ENCODE measurements around the gene GPA33. TPM values are rescaled to one million over a fixed set of nuclear protein-coding genes. Genes with fewer than 3 reads are reported as not detected.

The GPA33 gene
- total RNA-seq, 2 experiments from 2014 or later, result 0.65 to 0.71 TPM

DNA sequence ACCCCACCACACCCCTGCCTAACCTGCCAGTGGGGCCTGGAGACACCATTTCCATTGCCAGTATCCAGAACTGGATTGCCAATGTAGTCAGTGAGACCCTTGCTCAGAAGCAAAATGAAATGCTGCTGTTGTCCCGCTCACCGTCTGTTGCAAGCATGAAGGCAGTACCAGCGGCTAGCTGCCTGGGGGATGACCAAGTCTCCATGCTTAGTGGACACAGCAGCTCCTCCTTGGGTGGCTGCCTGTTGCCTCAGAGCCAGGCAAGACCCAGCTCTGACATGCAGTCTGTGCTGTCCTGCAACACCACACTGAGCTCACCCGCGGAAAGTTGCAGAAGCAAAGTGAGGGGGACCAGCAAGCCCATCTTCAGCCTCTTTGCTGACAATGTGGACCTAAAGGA lies 37.1 kb upstream of the GPA33 start:
- Mint-ChIP-seq H3K27ac (no peak overlapping the region), H3K36me3 (ENCODE audit: low read depth) (no peaks in the 10 kb centered on the region), H3K9me3 (no peaks in the 10 kb centered on the region), H3K4me1 (no peaks in the 10 kb centered on the region), H3K4me3 (no peak overlapping the region), H3K27me3 (peaks cover 31% of the 10 kb centered on the region)
- POLR2A ChIA-PET, result no interaction called here
- no peak for DNase-seq
- CTCF ChIA-PET, result interaction anchor here (1.2 to 1.3 kb wide), 2 partner anchors 60 to 134 kb away, joined by 3 to 5 read pairs; no protein-coding TSS in a partner anchor

DNA sequence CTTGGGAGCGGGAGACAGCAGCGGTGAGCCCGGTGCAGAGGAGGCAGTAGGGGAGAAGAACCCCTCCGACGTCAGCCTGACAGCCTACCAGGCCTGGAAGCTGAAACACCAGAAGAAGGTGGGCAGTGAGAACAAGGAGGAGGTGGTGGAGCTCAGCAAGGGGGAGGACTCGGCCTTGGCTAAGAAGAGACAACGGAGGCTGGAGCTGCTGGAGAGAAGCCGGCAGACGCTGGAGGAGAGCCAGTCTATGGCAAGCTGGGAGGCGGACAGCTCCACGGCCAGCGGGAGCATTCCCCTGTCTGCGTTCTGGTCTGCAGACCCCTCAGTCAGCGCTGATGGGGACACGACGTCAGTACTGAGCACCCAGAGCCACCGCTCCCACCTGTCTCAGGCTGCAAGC lies 36.6 kb upstream of the GPA33 start:
- DNase-seq, result no peak

DNA sequence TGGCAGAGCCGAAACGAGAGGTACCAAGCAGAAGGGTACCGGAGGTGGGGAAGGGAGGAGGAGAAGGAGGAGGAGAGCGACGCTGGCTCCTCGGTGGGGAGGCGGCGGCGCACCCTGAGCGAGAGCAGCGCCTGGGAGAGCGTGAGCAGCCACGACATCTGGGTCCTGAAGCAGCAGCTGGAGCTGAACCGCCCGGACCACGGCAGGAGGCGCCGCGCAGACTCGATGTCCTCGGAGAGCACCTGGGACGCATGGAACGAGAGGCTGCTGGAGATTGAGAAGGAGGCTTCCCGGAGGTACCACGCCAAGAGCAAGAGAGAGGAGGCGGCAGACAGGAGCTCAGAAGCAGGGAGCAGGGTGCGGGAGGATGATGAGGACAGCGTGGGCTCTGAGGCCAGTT lies 36.1 kb upstream of the GPA33 start:
- no peaks in the 10 kb centered on the region for H3K36me3 Mint-ChIP-seq (ENCODE audit: low read depth)
- DNase-seq, result no peak
- no peaks in the 10 kb centered on the region for H3K9me3 Mint-ChIP-seq
- ChIA-PET POLR2A (no interaction called here), CTCF (interaction anchor here (1.2 to 1.3 kb wide), 2 partner anchors 59 to 135 kb away, joined by 3 to 5 read pairs; no protein-coding TSS in a partner anchor)
- peaks cover under 1% of the 10 kb centered on the region for H3K4me1 Mint-ChIP-seq
- peaks cover 27% of the 10 kb centered on the region for H3K27me3 Mint-ChIP-seq
- no peak overlapping the region for H3K27ac Mint-ChIP-seq
- H3K4me3 Mint-ChIP-seq, result no peak overlapping the region

More for the DNA sequence above, 36.6 kb upstream of the GPA33 start:
- H3K9me3 Mint-ChIP-seq, result no peaks in the 10 kb centered on the region
- peaks cover 28% of the 10 kb centered on the region for H3K27me3 Mint-ChIP-seq
- POLR2A ChIA-PET, result no interaction called here
- no peaks in the 10 kb centered on the region for H3K36me3 Mint-ChIP-seq (ENCODE audit: low read depth)
- H3K4me3 Mint-ChIP-seq, result no peak overlapping the region
- H3K27ac Mint-ChIP-seq, result no peak overlapping the region
- CTCF ChIA-PET, result interaction anchor here (1.2 to 1.3 kb wide), 2 partner anchors 60 to 134 kb away, joined by 3 to 5 read pairs; no protein-coding TSS in a partner anchor
- H3K4me1 Mint-ChIP-seq, result no peaks in the 10 kb centered on the region

DNA sequence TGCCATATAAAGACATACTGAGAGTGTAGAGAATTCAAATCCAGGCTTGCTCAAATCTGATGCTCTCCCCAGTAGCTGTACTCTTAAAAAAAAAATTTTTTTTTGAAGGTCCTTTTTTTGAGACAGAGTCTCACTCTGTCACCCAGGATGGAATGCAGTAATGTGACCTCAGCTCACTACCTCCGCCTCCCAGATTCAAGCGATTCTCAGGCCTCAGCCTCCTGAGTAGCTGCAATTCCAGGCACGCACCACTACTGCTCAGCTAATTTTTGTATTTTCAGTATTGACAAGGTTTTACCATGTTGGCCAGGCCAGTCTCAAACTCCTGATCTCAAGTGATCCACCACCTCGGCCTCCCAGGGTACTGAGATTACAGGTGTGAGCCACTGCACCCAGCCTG lies 32.4 kb upstream of the GPA33 start:
- POLR2A ChIA-PET, result no interaction called here
- no peaks in the 10 kb centered on the region for H3K9me3 Mint-ChIP-seq
- no peak for DNase-seq
- H3K27me3 Mint-ChIP-seq, result peaks cover 10% of the 10 kb centered on the region
- no peak overlapping the region for H3K27ac Mint-ChIP-seq
- H3K4me1 Mint-ChIP-seq, result peaks cover 5% of the 10 kb centered on the region
- no peaks in the 10 kb centered on the region for H3K36me3 Mint-ChIP-seq (ENCODE audit: low read depth)
- CTCF ChIA-PET, result interaction anchor here (1.2 kb wide), 1 partner anchor 13 kb away, joined by 3 read pairs; no protein-coding TSS in a partner anchor
- H3K4me3 Mint-ChIP-seq, result no peak overlapping the region

DNA sequence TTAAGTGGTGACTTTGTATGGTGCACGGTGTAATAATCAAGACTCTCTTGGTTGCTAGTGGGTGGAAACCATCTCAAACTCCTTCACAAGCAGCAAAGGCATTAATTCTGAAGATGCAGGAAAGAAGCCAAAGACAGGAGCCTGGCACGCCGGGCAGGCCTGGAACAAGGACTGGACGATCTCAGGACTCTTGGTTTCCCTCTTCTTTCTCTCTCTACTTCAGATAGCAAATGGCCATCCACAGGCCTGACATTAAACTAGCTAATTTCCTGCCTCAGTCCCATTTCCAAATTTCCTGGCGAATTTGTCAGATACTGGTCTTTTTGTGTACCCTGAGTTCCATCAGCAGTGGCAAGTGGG lies 31.9 kb upstream of the GPA33 start:
- H3K4me1 Mint-ChIP-seq, result peaks cover 5% of the 10 kb centered on the region
- peaks cover 6% of the 10 kb centered on the region for H3K27me3 Mint-ChIP-seq
- no peak for DNase-seq
- no peaks in the 10 kb centered on the region for H3K36me3 Mint-ChIP-seq (ENCODE audit: low read depth)
- H3K9me3 Mint-ChIP-seq, result no peaks in the 10 kb centered on the region
- ChIA-PET CTCF (interaction anchor here (1.2 kb wide), 1 partner anchor 13 kb away, joined by 3 read pairs; no protein-coding TSS in a partner anchor), POLR2A (no interaction called here)
- peak overlapping the region; percentile 73 for H3K4me3 Mint-ChIP-seq
- no peak overlapping the region for H3K27ac Mint-ChIP-seq

DNA sequence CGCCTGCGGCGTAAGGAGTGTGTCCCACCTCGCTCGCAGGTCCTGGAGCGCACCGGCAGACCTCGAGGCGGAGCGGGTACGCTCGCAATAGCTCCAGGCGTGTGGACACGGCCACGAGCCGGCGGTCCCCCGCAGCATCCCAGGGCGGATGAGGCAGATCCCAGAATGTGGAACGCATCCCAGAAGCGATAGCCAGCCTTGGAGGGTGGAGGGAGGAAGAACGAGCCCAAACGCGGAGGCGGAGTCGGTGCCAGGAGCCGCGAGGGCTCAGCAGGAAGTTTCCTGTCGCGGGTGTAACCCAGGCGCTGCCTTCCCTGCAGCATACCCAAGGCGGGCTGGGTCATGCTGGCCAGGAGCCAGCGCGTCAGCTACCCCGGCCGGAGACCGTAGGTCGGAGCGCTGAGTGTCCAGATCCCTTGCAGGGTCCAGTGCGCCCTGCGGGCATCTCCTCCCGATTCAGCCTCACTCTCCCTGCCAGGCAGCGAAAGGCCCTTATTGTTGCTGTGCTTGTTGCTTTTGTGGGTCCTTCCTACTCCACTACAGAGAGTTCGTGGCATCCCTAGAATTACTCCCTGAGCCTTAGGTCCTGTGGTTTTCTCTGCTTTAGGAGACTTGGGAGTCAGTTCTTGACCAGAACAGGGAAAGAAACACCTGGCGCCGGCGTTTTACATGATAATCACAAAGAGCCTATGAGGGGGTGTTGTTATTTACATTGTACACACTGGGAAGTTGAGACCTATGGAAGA lies 31.4 kb upstream of the GPA33 start:
- peaks cover 5% of the 10 kb centered on the region for H3K4me1 Mint-ChIP-seq
- no peaks in the 10 kb centered on the region for H3K9me3 Mint-ChIP-seq
- H3K27ac Mint-ChIP-seq, result no peak overlapping the region

DNA sequence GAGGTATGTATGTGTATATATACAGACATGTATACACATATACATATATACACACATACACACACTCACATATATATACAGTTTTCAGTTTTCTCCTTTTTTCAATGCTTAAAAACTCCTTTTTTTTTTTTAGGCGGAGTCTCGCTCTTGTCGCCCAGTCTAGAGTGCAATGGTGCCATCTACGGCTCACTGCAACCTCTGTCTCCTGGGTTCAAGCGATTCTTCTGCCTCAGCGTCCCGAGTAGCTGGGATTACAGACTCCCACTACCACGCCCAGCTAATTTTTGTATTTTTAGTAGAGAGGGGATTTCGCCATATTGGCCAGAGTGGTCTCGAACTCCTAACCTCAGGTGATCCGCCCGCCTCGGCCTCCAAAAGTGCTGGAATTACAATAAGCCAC lies 30.7 kb upstream of the GPA33 start:
- POLR2A ChIA-PET, result no interaction called here

More for the DNA sequence above, 31.4 kb upstream of the GPA33 start:
- Mint-ChIP-seq H3K4me3 (peak overlapping the region; percentile 73), H3K27me3 (peaks cover 6% of the 10 kb centered on the region), H3K36me3 (ENCODE audit: low read depth) (no peaks in the 10 kb centered on the region)
- ChIA-PET POLR2A (no interaction called here), CTCF (interaction anchor here (1.0 to 1.2 kb wide), 3 partner anchors 14 to 62 kb away, joined by 3 read pairs; no protein-coding TSS in a partner anchor)
- DNase-seq, result peak; percentile 39

DNA sequence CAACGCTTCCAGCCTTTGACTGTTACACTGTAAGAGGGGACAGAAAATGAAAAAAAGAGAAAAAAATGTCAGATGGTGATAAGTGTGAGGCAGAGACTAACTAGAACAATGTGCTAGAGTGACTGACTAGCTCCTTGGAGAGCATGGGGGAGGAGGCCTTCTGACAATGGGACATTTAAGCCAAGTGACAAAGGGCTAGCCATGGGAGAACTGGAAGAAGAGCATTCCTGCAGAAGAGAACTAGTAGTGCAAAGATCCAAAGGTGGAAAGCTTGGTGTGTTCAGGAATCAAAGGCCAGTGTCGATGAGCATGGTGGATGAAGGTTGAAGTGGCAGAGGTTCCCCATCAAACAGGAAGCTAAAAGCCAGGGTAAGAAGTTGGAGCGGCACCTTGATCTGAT lies 29.5 kb upstream of the GPA33 start:
- POLR2A ChIA-PET, result no interaction called here
- Mint-ChIP-seq H3K4me1 (peaks cover 5% of the 10 kb centered on the region), H3K4me3 (no peak overlapping the region), H3K9me3 (no peaks in the 10 kb centered on the region), H3K27ac (no peak overlapping the region), H3K36me3 (ENCODE audit: low read depth) (no peaks in the 10 kb centered on the region), H3K27me3 (peaks cover 8% of the 10 kb centered on the region)
- CTCF ChIA-PET, result interaction anchor here (1.3 kb wide), 1 partner anchor 60 kb away, joined by 5 read pairs; no protein-coding TSS in a partner anchor
- DNase-seq, result no peak

More for the DNA sequence above, 30.7 kb upstream of the GPA33 start:
- H3K27ac Mint-ChIP-seq, result no peak overlapping the region
- DNase-seq, result no peak
- H3K27me3 Mint-ChIP-seq, result peaks cover 6% of the 10 kb centered on the region
- peak overlapping the region; percentile 73 for H3K4me3 Mint-ChIP-seq
- H3K36me3 Mint-ChIP-seq (ENCODE audit: low read depth), result no peaks in the 10 kb centered on the region
- peaks cover 5% of the 10 kb centered on the region for H3K4me1 Mint-ChIP-seq
- CTCF ChIA-PET, result interaction anchor here (1.0 to 1.2 kb wide), 2 partner anchors 57 to 61 kb away, joined by 3 read pairs; no protein-coding TSS in a partner anchor
- no peaks in the 10 kb centered on the region for H3K9me3 Mint-ChIP-seq

DNA sequence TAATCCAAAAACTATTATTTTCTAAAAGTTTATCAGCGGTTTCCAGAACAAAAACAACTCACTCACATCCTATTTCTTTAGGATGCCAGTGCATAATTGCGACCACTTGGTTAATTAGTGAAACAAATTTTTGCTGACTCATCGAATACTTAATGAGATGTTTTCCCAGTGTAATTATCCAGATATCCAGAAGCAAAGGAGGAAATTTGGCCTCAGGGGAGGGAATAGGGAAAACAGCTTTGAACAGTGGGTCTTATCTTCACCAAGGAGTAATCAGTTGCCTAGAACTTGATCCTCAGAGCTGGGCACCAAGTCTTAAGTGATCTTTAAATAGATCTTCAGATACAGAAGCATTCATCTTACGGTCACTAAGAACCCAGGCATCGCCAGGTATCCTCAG lies 28.0 kb upstream of the GPA33 start:
- H3K27me3 Mint-ChIP-seq, result peaks cover 15% of the 10 kb centered on the region
- no peaks in the 10 kb centered on the region for H3K36me3 Mint-ChIP-seq (ENCODE audit: low read depth)
- ChIA-PET CTCF (interaction anchor here (0.7 kb wide), 1 partner anchor 59 kb away, joined by 3 read pairs; no protein-coding TSS in a partner anchor), POLR2A (interaction anchor here (0.9 kb wide), 1 partner anchor 102 kb away, joined by 3 read pairs; the partner anchor contains the start of gene POU2F1)
- no peak overlapping the region for H3K4me3 Mint-ChIP-seq
- H3K4me1 Mint-ChIP-seq, result peaks cover 5% of the 10 kb centered on the region
- H3K27ac Mint-ChIP-seq, result no peak overlapping the region
- H3K9me3 Mint-ChIP-seq, result no peaks in the 10 kb centered on the region
- no peak for DNase-seq

DNA sequence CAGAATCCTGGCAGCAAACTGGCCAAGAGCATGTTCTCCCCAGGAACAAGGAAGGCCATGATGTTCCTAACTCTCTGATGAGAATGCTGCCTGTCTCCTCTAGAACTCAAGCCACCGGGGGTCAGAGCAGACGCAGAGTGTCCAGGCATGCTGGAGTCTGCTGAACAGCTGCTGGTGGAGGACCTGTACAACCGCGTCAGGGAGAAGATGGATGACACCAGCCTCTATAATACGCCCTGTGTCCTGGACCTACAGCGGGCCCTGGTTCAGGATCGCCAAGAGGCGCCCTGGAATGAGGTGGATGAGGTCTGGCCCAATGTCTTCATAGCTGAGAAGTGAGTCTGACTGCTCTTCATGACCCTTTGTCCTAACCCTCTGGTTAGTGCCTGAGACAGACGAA lies 27.0 kb upstream of the GPA33 start:
- H3K27me3 Mint-ChIP-seq, result peaks cover 15% of the 10 kb centered on the region
- peaks cover 5% of the 10 kb centered on the region for H3K4me1 Mint-ChIP-seq
- H3K36me3 Mint-ChIP-seq (ENCODE audit: low read depth), result no peaks in the 10 kb centered on the region
- no peak overlapping the region for H3K27ac Mint-ChIP-seq
- CTCF ChIA-PET, result no interaction called here
- no peak for DNase-seq
- no peak overlapping the region for H3K4me3 Mint-ChIP-seq
- no peaks in the 10 kb centered on the region for H3K9me3 Mint-ChIP-seq
- POLR2A ChIA-PET, result no interaction called here

DNA sequence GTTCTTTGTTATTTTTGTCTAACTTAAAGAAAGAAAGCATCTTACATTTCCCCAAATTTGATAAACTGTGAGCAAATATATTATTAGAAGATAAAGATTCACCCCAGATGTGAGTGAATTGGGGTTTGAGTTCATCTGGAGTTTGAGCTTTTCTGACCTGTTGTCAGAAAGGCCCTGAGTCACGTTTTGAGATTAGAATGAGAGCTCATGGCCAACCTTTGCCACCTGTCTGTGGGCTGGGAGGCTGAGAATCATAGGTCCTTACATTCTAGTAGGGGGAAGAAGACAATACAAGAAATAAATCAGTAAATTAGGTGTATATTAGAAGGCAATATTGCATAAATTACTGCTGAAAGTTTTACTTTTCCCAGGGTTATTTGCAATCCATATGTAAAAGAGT lies 26.0 kb upstream of the GPA33 start:
- H3K9me3 Mint-ChIP-seq, result no peaks in the 10 kb centered on the region
- no peak overlapping the region for H3K27ac Mint-ChIP-seq
- H3K4me3 Mint-ChIP-seq, result no peak overlapping the region
- ChIA-PET CTCF (no interaction called here), POLR2A (no interaction called here)
- H3K4me1 Mint-ChIP-seq, result peaks cover 3% of the 10 kb centered on the region
- H3K27me3 Mint-ChIP-seq, result peaks cover 15% of the 10 kb centered on the region
- no peak for DNase-seq
- no peaks in the 10 kb centered on the region for H3K36me3 Mint-ChIP-seq (ENCODE audit: low read depth)

DNA sequence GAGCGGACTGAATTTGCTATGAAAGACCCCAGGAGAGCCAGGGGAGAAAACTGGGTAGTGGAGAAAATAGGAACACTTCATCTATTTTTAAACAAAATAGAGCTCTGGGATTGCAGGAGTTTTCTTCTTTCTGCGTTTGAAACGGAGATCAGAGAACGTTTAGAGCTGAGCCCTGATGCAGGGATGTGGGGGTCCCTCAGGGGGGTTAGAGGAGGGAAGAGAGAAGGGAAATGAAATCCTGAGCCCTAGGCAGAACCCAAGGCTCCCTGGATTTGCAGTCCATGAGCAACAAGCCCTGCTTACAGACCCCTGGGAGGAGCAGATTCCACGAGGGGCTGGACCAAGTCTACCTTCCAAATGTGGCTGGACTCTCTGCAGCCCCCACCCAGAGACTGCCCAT lies 25.5 kb upstream of the GPA33 start:
- no peak for DNase-seq
- H3K4me1 Mint-ChIP-seq, result peaks cover 4% of the 10 kb centered on the region
- H3K36me3 Mint-ChIP-seq (ENCODE audit: low read depth), result no peaks in the 10 kb centered on the region
- POLR2A ChIA-PET, result no interaction called here
- no peak overlapping the region for H3K27ac Mint-ChIP-seq
- peaks cover 15% of the 10 kb centered on the region for H3K27me3 Mint-ChIP-seq
- H3K9me3 Mint-ChIP-seq, result no peaks in the 10 kb centered on the region
- H3K4me3 Mint-ChIP-seq, result no peak overlapping the region
- CTCF ChIA-PET, result no interaction called here

DNA sequence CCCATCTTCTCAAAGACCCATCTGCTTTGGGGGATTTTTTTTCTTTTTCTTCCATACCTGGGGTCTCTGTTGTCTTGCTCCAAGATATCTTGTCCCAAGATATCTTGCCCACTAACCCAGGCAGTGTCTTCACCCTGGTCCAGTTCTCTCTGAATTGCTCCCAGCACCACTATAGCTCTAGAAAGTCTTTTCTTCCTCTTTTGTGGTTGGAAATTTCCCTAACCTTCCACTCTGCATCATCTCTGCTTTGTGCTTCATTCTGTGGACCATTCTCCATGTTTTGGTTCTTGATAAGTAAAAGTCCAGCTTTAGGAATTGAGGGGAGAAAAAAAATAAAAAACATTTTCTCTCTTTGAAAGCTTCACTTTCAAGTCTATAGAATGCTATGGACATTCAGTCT lies 24.5 kb upstream of the GPA33 start:
- H3K27ac Mint-ChIP-seq, result no peak overlapping the region
- H3K36me3 Mint-ChIP-seq (ENCODE audit: low read depth), result peaks cover 3% of the 10 kb centered on the region
- ChIA-PET POLR2A (no interaction called here), CTCF (no interaction called here)
- peaks cover 13% of the 10 kb centered on the region for H3K4me1 Mint-ChIP-seq
- H3K9me3 Mint-ChIP-seq, result peaks cover 3% of the 10 kb centered on the region
- DNase-seq, result no peak
- H3K4me3 Mint-ChIP-seq, result no peak overlapping the region
- peaks cover 15% of the 10 kb centered on the region for H3K27me3 Mint-ChIP-seq
